Activated CD8-positive, alpha-beta memory T cell treated with anti-CD3 and anti-CD28 coated beads, Interleukin-2, amount 10 ng/mL, durations not matched to agents 7 days and 5 days (primary cell): ENCODE measurements around the gene C8A. TPM values are rescaled to one million over a fixed set of nuclear protein-coding genes. Genes with fewer than 3 reads are reported as not detected.

ENCODE experiments used
- ATAC-seq: fragments of 150-1000 bp; cut with Tn5 transposase; one replicate; pipeline ENCODE4 v1.10.0; 2021; ENCODE audit warnings: moderate library complexity
- CTCF ChIA-PET: fragments of 350-600 bp; sonication (Branson Sonifier 250); formaldehyde crosslinking; loops from one replicate; lab custom pipeline; 2021; ENCODE audit warnings: antibody characterized with exemption; lab: Charles Lee
- DNase-seq: peaks from one replicate; pipeline ENCODE4 v3.0.0-alpha.2; 2020
- H3K27ac Mint-ChIP-seq: one replicate; pipeline ENCODE4 v1.8.0; 2021; ENCODE audit warnings: mild to moderate bottlenecking, mixed read lengths
- H3K27me3 Mint-ChIP-seq: one replicate; pipeline ENCODE4 v1.8.0; 2021; ENCODE audit warnings: mixed read lengths
- H3K36me3 Mint-ChIP-seq: one replicate; pipeline ENCODE4 v1.8.0; 2021; ENCODE audit warnings: mild to moderate bottlenecking, mixed read lengths
- H3K4me1 Mint-ChIP-seq: one replicate; pipeline ENCODE4 v1.8.0; 2021; ENCODE audit warnings: mixed read lengths
- H3K4me3 Mint-ChIP-seq: one replicate; pipeline ENCODE4 v1.8.0; 2021; ENCODE audit warnings: mild to moderate bottlenecking, moderate library complexity, mixed read lengths
- H3K9me3 Mint-ChIP-seq: one replicate; pipeline ENCODE4 v1.8.0; 2022; ENCODE audit warnings: low read depth, mixed read lengths
- total RNA-seq, 2 experiments: library from RNA; stranded (reverse); gene quantifications; one replicate each; pipeline ENCODE4 v1.2.3, GENCODE V29; 2021

C8A gene
- total RNA-seq = not detected

GRCh38 chr1:56854521-56855099 is at the start of gene C8A:
Gene C8A (plus strand): TSS chr1:56854797. CDS start chr1:56854902, 105 bp downstream.
- Mint-ChIP-seq H3K27ac (no peak within 1 kb of the TSS), H3K4me3 (no peak within 1 kb of the TSS), H3K4me1 (no peaks in the 10 kb centered on the region), H3K36me3 (no peaks in the 10 kb centered on the region), H3K9me3 (no peaks in the 10 kb centered on the region), H3K27me3 (peaks cover 3% of the 10 kb centered on the region)
- DNase-seq (no peak), ATAC-seq (no peak)
- CTCF ChIA-PET = no interaction called here

- Mint-ChIP-seq H3K4me3 (no peak overlapping the region), H3K9me3 (no peaks in the 10 kb centered on the region), H3K27ac (no peak overlapping the region), H3K36me3 (no peaks in the 10 kb centered on the region), H3K4me1 (no peaks in the 10 kb centered on the region), H3K27me3 (peaks cover 2% of the 10 kb centered on the region)
- CTCF ChIA-PET = no interaction called here
- ATAC-seq (no peak), DNase-seq (no peak)
These were observed 47.8 kb upstream of the C8A start for GRCh38 chr1:56806804-56807203.

DNA sequence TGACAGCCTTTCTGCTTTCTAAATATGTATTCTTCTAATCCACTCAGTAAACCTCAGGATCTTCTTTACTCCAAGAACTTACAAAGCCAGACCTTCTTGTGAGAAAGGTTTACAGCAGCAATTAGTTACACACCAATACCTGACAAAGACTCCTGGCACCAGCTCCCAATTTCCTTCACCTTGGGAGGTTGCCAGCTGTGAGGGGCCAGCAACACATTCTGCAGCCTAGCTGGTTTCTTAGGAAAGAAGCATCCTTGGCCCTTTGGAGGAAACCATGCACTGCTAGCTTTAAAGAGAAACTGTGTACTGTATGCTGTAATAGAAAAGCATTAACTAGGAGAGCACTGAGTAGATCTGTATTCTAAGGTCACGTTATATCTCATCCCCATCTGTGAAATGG is 46.2 kb upstream of the C8A start:
- no peak for DNase-seq
- Mint-ChIP-seq H3K27ac (no peak overlapping the region), H3K36me3 (no peaks in the 10 kb centered on the region), H3K4me3 (no peak overlapping the region), H3K27me3 (peaks cover 2% of the 10 kb centered on the region), H3K4me1 (no peaks in the 10 kb centered on the region), H3K9me3 (no peaks in the 10 kb centered on the region)
- no peak for ATAC-seq
- CTCF ChIA-PET = no interaction called here

GRCh38 chr1:56811331-56811730 is 43.3 kb upstream of the C8A start:
- no peak for ATAC-seq
- no peak overlapping the region for H3K4me3 Mint-ChIP-seq
- no peak overlapping the region for H3K27ac Mint-ChIP-seq
- CTCF ChIA-PET = no interaction called here
- no peaks in the 10 kb centered on the region for H3K9me3 Mint-ChIP-seq
- DNase-seq = no peak
- H3K36me3 Mint-ChIP-seq = no peaks in the 10 kb centered on the region
- no peaks in the 10 kb centered on the region for H3K4me1 Mint-ChIP-seq
- peaks cover 2% of the 10 kb centered on the region for H3K27me3 Mint-ChIP-seq

DNA sequence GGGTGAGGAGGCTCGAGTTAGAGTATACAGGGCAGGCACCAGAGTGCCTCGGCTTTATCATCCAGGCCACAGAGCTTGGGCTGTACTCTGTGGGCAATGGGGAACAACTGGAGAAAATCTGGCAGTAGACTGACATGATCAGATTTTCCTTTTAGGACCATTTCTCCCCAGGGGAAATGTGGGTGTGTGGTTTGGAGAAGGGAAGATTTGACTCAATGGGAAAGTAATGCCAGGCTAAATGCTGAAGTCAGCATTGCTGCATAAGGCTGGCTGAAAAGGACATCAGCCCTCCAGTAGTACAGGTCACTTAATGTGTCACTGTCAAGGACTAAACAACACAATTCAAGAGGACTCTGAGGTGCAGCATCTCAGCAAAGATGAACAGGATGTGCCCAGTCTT is 40.4 kb upstream of the C8A start:
- no peak overlapping the region for H3K4me3 Mint-ChIP-seq
- H3K4me1 Mint-ChIP-seq = no peaks in the 10 kb centered on the region
- no peak for DNase-seq
- ATAC-seq = no peak
- H3K36me3 Mint-ChIP-seq = no peaks in the 10 kb centered on the region
- H3K27me3 Mint-ChIP-seq = peaks cover 2% of the 10 kb centered on the region
- no peaks in the 10 kb centered on the region for H3K9me3 Mint-ChIP-seq
- CTCF ChIA-PET = no interaction called here
- no peak overlapping the region for H3K27ac Mint-ChIP-seq

- H3K27me3 Mint-ChIP-seq = peaks cover 2% of the 10 kb centered on the region
- H3K4me3 Mint-ChIP-seq = no peak overlapping the region
- no peaks in the 10 kb centered on the region for H3K4me1 Mint-ChIP-seq
- CTCF ChIA-PET = no interaction called here
- no peak for ATAC-seq
- no peaks in the 10 kb centered on the region for H3K36me3 Mint-ChIP-seq
- no peaks in the 10 kb centered on the region for H3K9me3 Mint-ChIP-seq
- no peak for DNase-seq
- no peak overlapping the region for H3K27ac Mint-ChIP-seq
These were observed 38.3 kb upstream of the C8A start for GRCh38 chr1:56816264-56816663.

GRCh38 chr1:56816909-56817308 is 37.7 kb upstream of the C8A start:
- no peaks in the 10 kb centered on the region for H3K36me3 Mint-ChIP-seq
- no peak overlapping the region for H3K4me3 Mint-ChIP-seq
- no peak overlapping the region for H3K27ac Mint-ChIP-seq
- peaks cover 2% of the 10 kb centered on the region for H3K27me3 Mint-ChIP-seq
- H3K9me3 Mint-ChIP-seq = no peaks in the 10 kb centered on the region
- H3K4me1 Mint-ChIP-seq = no peaks in the 10 kb centered on the region
- CTCF ChIA-PET = no interaction called here
- DNase-seq (no peak), ATAC-seq (no peak)

GRCh38 chr1:56817716-56818463 is 36.7 kb upstream of the C8A start:
- H3K36me3 Mint-ChIP-seq = no peaks in the 10 kb centered on the region
- no peak overlapping the region for H3K4me3 Mint-ChIP-seq
- DNase-seq = no peak
- H3K27me3 Mint-ChIP-seq = peaks cover 2% of the 10 kb centered on the region
- no peaks in the 10 kb centered on the region for H3K9me3 Mint-ChIP-seq
- H3K4me1 Mint-ChIP-seq = no peaks in the 10 kb centered on the region
- CTCF ChIA-PET = no interaction called here
- no peak overlapping the region for H3K27ac Mint-ChIP-seq
- ATAC-seq = no peak

- H3K9me3 Mint-ChIP-seq = no peaks in the 10 kb centered on the region
- no peaks in the 10 kb centered on the region for H3K36me3 Mint-ChIP-seq
- no peak within 1 kb of the TSS for H3K4me3 Mint-ChIP-seq
- H3K4me1 Mint-ChIP-seq = no peaks in the 10 kb centered on the region
- DNase-seq (no peak), ATAC-seq (no peak)
- peaks cover 2% of the 10 kb centered on the region for H3K27me3 Mint-ChIP-seq
- no peak within 1 kb of the TSS for H3K27ac Mint-ChIP-seq
- CTCF ChIA-PET = no interaction called here
These were observed 35.2 kb upstream of the C8A start, which contains the start of gene FYB2 for GRCh38 chr1:56819387-56819899. Gene FYB2 (minus strand): TSS chr1:56819404. CDS start chr1:56819290, 114 bp downstream.

DNA sequence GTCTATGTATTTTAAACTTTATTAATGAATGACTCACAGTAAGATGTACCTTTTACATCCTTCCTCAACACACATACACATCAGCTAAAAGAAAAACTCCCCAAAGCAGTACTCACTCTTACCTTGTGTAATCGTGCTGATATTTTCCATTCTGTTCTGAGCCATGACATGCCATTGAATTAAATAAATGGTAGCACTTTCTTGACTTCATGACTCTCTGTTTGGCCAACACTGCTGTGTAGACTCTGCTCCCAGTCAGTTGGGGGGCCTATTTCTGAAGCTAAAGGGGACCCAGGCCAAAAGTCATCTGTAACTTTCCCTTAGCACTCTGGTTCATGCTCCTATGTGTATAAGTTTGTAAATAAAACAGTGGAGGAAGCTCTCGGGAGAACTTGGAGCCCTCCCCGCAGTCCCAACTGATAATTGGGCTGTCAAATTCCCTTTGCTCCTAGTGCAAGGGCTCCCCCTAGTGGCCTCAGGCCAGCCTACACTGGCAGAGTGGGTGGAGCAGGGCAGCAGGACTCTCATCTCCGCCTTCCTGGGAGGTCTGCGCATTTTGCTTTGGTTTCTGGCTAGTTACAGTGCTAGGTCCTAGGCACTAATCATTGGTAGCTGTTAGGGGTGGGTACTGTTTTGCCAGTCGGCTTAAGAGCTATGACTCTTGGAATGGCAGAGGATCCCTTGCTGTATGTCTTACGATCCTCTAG is 33.7 kb upstream of the C8A start:
- peak; percentile 70 for DNase-seq
- no peaks in the 10 kb centered on the region for H3K4me1 Mint-ChIP-seq
- ATAC-seq = peak; percentile 51
- H3K9me3 Mint-ChIP-seq = no peaks in the 10 kb centered on the region
- H3K27me3 Mint-ChIP-seq = peaks cover 2% of the 10 kb centered on the region
- CTCF ChIA-PET = interaction anchor here (0.9 to 2.0 kb wide), 5 partner anchors 10 to 38 kb away, joined by 3 to 6 read pairs (median 3); no protein-coding TSS in a partner anchor
- no peak overlapping the region for H3K4me3 Mint-ChIP-seq
- H3K27ac Mint-ChIP-seq = no peak overlapping the region
- no peaks in the 10 kb centered on the region for H3K36me3 Mint-ChIP-seq

GRCh38 chr1:56821462-56821797 is 33.2 kb upstream of the C8A start:
- Mint-ChIP-seq H3K4me3 (no peak overlapping the region), H3K27me3 (peaks cover 2% of the 10 kb centered on the region), H3K9me3 (no peaks in the 10 kb centered on the region), H3K27ac (no peak overlapping the region), H3K36me3 (no peaks in the 10 kb centered on the region), H3K4me1 (no peaks in the 10 kb centered on the region)
- ATAC-seq (no peak), DNase-seq (no peak)
- CTCF ChIA-PET = interaction anchor here (1.1 to 2.0 kb wide), 3 partner anchors 10 to 38 kb away, joined by 3 to 6 read pairs (median 3); no protein-coding TSS in a partner anchor

DNA sequence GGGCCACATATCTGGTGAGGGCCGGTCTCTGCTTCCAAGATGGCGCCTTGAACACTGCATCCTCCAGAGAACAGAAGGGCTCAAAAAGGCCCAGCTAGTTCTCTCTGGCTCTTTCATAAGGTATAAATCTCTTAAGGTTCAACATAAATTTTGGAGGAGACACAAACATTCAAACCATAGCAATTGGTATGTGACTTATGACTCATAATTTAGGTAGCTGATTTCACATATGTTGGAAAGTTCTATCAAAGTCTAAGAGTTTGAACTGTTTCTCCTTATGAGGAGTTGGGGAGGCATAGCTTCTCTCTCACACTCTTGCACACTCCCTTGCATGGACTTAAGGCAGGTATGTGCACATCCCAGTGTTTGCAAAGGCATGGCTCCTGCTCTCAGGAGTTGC is 30.3 kb upstream of the C8A start:
- no peak overlapping the region for H3K27ac Mint-ChIP-seq
- H3K27me3 Mint-ChIP-seq = peaks cover 4% of the 10 kb centered on the region
- H3K4me3 Mint-ChIP-seq = no peak overlapping the region
- CTCF ChIA-PET = no interaction called here
- H3K36me3 Mint-ChIP-seq = no peaks in the 10 kb centered on the region
- H3K4me1 Mint-ChIP-seq = no peaks in the 10 kb centered on the region
- no peak for ATAC-seq
- H3K9me3 Mint-ChIP-seq = no peaks in the 10 kb centered on the region
- DNase-seq = no peak

GRCh38 chr1:56824938-56825337 is 29.7 kb upstream of the C8A start:
- H3K36me3 Mint-ChIP-seq = no peaks in the 10 kb centered on the region

More at GRCh38 chr1:56824938-56825337, 29.7 kb upstream of the C8A start:
- H3K4me1 Mint-ChIP-seq = no peaks in the 10 kb centered on the region
- H3K4me3 Mint-ChIP-seq = no peak overlapping the region
- H3K27me3 Mint-ChIP-seq = peaks cover 4% of the 10 kb centered on the region
- CTCF ChIA-PET = no interaction called here
- no peak overlapping the region for H3K27ac Mint-ChIP-seq
- ATAC-seq (no peak), DNase-seq (no peak)
- H3K9me3 Mint-ChIP-seq = no peaks in the 10 kb centered on the region
